Right lobe of liver (tissue), 6 donors: Measurements from ENCODE around the gene SLC15A3. TPM values are rescaled to one million over a fixed set of nuclear protein-coding genes. Genes with fewer than 3 reads are reported as not detected.

ENCODE experiments used
- ATAC-seq, 4 donors: fragments of 200-7000 bp; cut with Tn5 transposase; one replicate each; pipeline ENCODE4 v1.9.1; 2020; ENCODE audit warnings: mild to moderate bottlenecking in 4 of 4, moderate library complexity in 4 of 4
- DNase-seq, 3 donors: peaks; one replicate each; pipeline ENCODE4 v3.0.0-alpha.2; 2020
- H3K27ac ChIP-seq, 3 donors: fragments of 200-600 bp; one replicate each; pipeline ENCODE4 v1.8.0; 2022
- H3K27me3 ChIP-seq, 2 donors: fragments of 200-600 bp; one replicate each; pipeline ENCODE4 v1.8.0; 2022
- H3K36me3 ChIP-seq, 4 donors: fragments of 200-600 bp; sonication (generic) in 1 of 4; one replicate each; pipeline versions ENCODE4 v1.5.1 to v1.8.0; 2017 to 2022; ENCODE audit warnings: control low read depth in 1 of 4
- H3K4me1 ChIP-seq, 4 donors: fragments of 200-600 bp; sonication (generic) in 1 of 4; one replicate each; pipeline versions ENCODE4 v1.5.1 to v1.8.0; 2017 to 2022; ENCODE audit warnings: control low read depth in 1 of 4
- H3K4me3 ChIP-seq, 3 donors: fragments of 200-600 bp; one replicate each; pipeline ENCODE4 v1.8.0; 2022
- H3K9me3 ChIP-seq, 4 donors: fragments of 200-600 bp; sonication (generic) in 1 of 4; one replicate each; pipeline versions ENCODE4 v1.5.1 to v1.8.0; 2017 to 2022; ENCODE audit warnings: control low read depth in 1 of 4
- CTCF ChIP-seq, 4 donors: fragments of 200-600 bp in 3 of 4; fragments of 450-650 bp in 1 of 4; IDR thresholded peaks; one replicate each; pipeline versions ENCODE4 v1.5.1 to v1.8.0; 2016 to 2022; ENCODE audit warnings: antibody characterized with exemption in 4 of 4, mild to moderate bottlenecking in 2 of 4
- POLR2A ChIP-seq: fragments of 450-650 bp; IDR thresholded peaks from one replicate; pipeline ENCODE4 v1.6.1; 2017; ENCODE audit warnings: antibody characterized with exemption, mild to moderate bottlenecking
- WGBS: methylation state at CpG from one replicate; pipeline ENCODE4 v1.1.6; 2018; ENCODE audit warnings: low coverage, low lambda C conversion rate; ENCODE audit not compliant: insufficient coverage; ENCODE audit errors: missing lambda C conversion rate; 5-methylcytosine and 5-hydroxymethylcytosine counted together
- intact Hi-C, 2 donors: fragments of 100-400 bp; cut with DNase I; formaldehyde crosslinking; loops; one replicate each; pipeline versions ENCODE4 v1.11.2 to v1.14.1; 2022
- total RNA-seq, 6 experiments: library from RNA; depleted of rRNA in 2 of 6; stranded (reverse); fragments of >200 nt in 2 of 6; fragmentation: NEBNext Ultra II Directional in 3 of 6; extraction: Animal tissue kit (Norgen Biotek cat#: 25700) in 3 of 6; gene quantifications; one replicate each; pipeline versions ENCODE4 v1.1.0 to v1.2.4, GENCODE V29; 2016 to 2023
- donor health status: DM: no; HTN: yes; CAD: no.
- donor health status: DM: no; HTN: no; CAD: no.
- donor health status: DM: no; HTN: no; CAD: no.
- donor health status: DM: no; HTN: yes; CAD: no.
- donor health status: DM: no; HTN: yes; CAD: no.

The SLC15A3 gene
- total RNA-seq, 6 experiments from 2014 or later = 7.2 to 22.2 (median 9.2) TPM

DNA sequence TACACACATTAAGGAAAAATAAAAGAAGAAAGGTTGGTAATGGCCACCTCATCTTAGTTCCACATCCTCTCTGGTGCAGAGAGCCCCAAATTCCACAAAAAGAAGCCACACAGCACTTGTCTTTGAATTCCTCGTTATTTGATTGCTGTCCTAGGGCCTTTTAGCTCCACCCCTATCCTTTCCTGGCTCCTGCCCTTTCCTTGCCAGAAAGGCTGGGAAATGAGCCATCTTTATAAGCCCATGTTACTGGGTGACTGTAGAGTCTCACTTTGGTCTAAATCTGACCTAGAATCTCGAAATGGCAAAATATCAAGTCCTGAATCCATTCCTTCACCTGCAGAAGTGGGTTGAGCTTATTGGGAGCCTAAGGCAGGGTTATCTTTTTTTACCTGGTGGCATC, 32.0 kb downstream of the SLC15A3 start:
- Histone ChIP-seq H3K4me1 (peaks cover 0 to 10% (median 0%) of the 10 kb centered on the region in 4 donors), H3K36me3 (peaks cover 0 to 27% (median 14%) of the 10 kb centered on the region in 4 donors), H3K27ac (no peak overlapping the region), H3K27me3 (no peaks in the 10 kb centered on the region), H3K9me3 (no peaks in the 10 kb centered on the region), H3K4me3 (no peak overlapping the region)
- TF ChIP-seq POLR2A (no peak), CTCF (IDR thresholded peaks at IDR 0.05) (no peak)
- DNase-seq = no peak
- 84% methylated on average over 2 of the region's 2 CpGs for WGBS
- ATAC-seq = no peak
- intact Hi-C loops = no loop called here

DNA sequence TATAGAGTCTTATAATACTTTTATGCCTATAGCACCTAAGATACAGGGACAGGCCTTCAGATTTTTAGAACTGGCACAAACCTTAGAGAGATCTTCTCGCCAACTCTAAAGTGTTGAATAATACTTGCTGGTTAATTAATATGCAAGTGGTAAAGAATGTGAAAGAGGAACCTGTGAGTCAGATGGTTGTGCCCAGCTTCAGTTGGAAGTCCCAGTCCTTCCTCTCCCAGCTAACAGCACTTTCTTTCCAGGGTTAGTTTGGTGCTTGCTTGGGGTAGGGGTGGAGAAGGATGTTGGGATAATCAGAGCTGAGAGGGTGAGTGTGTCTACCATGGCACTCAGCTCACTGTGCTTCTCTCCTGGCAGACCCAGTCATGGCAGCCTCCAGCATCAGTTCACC, 32.7 kb downstream of the SLC15A3 start:
- no peak for TF ChIP-seq CTCF (IDR thresholded peaks at IDR 0.05)
- TF ChIP-seq POLR2A = no peak
- Histone ChIP-seq H3K9me3 (no peaks in the 10 kb centered on the region), H3K27ac (no peak overlapping the region), H3K4me1 (peaks cover 0 to 11% (median 0%) of the 10 kb centered on the region in 4 donors), H3K27me3 (no peaks in the 10 kb centered on the region), H3K36me3 (peaks cover 0 to 27% (median 14%) of the 10 kb centered on the region in 4 donors), H3K4me3 (no peak overlapping the region)
- 50% methylated on average over 1 of the region's 1 CpG for WGBS
- ATAC-seq = no peak
- DNase-seq = no peak
- intact Hi-C loops = no loop called here

- Histone ChIP-seq H3K27me3 (no peaks in the 10 kb centered on the region), H3K27ac (no peak overlapping the region), H3K4me1 (peaks cover 0 to 6% (median 0%) of the 10 kb centered on the region in 4 donors), H3K4me3 (no peak overlapping the region), H3K9me3 (no peaks in the 10 kb centered on the region), H3K36me3 (peaks cover 0 to 27% (median 14%) of the 10 kb centered on the region in 4 donors)
- WGBS = 22% methylated on average over 1 of the region's 2 CpGs
- DNase-seq (no peak), ATAC-seq (no peak)
- TF ChIP-seq CTCF (IDR thresholded peaks at IDR 0.05) = no peak
- TF ChIP-seq POLR2A = no peak
- intact Hi-C loops = no loop called here
Measured at GRCh38 chr11:60918939-60919265, 33.1 kb downstream of the SLC15A3 start.

- Histone ChIP-seq H3K4me1 (peaks cover 0 to 7% (median 0%) of the 10 kb centered on the region in 4 donors), H3K36me3 (peaks cover 0 to 27% (median 14%) of the 10 kb centered on the region in 4 donors), H3K27me3 (no peaks in the 10 kb centered on the region), H3K4me3 (no peak overlapping the region), H3K27ac (no peak overlapping the region), H3K9me3 (no peaks in the 10 kb centered on the region)
- DNase-seq (no peak), ATAC-seq (no peak)
- WGBS = 72% methylated on average over 4 of the region's 4 CpGs
- intact Hi-C loops = no loop called here
- TF ChIP-seq POLR2A (no peak), CTCF (IDR thresholded peaks at IDR 0.05) (no peak)
Measured at GRCh38 chr11:60918251-60918938, 33.6 kb downstream of the SLC15A3 start.
